SK-N-MC (cell line): ENCODE results near the gene KLHL9.

Experiments
- EZH2 ChIP-seq: fragments of 200-600 bp; sonication (generic); IDR thresholded peaks from one replicate; pipeline ENCODE4 v1.6.1; 2017; ENCODE audit warnings: antibody characterized with exemption
- POLR2AphosphoS5 ChIP-seq: IDR thresholded peaks from 2 replicates; pipeline ENCODE4 v1.6.1; 2012; ENCODE audit warnings: mild to moderate bottlenecking, low read depth, low read length, borderline replicate concordance

GRCh38 chr9:21294364-21294774 is 40.8 kb downstream of the KLHL9 start:
- no peak for TF ChIP-seq EZH2
- TF ChIP-seq POLR2AphosphoS5: no peak
